ENCODE data around the gene GOLT1B. TPM values are rescaled to one million over a fixed set of nuclear protein-coding genes. Genes with fewer than 3 reads are reported as not detected.

The GOLT1B gene
- total RNA-seq, 2 donors from 2014 or later = 13.9 to 21.0 TPM

DNA sequence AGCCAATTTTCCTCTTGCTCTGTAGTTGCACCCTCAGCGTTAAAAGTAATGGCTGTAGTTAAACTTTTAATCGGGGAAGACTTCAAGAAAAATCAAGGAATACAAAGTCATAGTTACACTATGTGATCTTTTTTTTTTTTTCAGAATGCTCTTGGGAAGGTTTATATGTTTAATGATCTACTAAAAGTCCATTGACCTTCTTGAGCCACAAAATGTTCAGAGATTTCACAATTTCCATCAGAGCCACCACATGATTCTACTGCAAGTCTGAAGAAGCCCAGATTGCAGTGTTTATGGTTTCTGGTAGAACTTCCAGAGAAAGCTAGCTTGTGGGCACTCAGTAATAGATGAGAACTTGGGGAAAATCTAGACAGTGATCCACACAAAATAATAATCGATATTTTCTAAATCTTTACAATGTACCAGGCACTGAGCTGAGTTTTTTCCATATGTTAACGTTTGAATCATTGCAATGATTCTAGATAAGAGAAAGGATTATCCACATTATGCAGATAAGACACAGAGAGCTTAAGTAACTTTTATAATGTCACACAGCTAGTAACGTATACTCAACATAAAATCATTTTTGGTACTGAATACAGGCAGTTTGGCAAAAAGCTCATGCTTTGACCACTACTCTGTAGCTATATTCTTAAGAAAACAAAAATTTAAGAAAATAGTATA lies 64.8 kb downstream of the GOLT1B start:
- Histone ChIP-seq H3K27me3 (replicated peaks; ENCODE audit: insufficient read depth) (no peaks in the 10 kb centered on the region), H3K4me3 (no peak overlapping the region), H3K36me3 (no peaks in the 10 kb centered on the region), H3K27ac (no peak overlapping the region), H3K4me1 (replicated peaks) (no peaks in the 10 kb centered on the region), H3K9me3 (no peaks in the 10 kb centered on the region)
- TF ChIP-seq POLR2A (IDR thresholded peaks at IDR 0.05) (no peak), POLR2AphosphoS5 (IDR thresholded peaks at IDR 0.05) (no peak), CTCF (IDR thresholded peaks at IDR 0.05) (no peak)
- no peak for DNase-seq (ENCODE audit: low spot score)
- 78% methylated on average over 5 of the region's 5 CpGs for WGBS
- intact Hi-C loops (cut with DNase I) = no loop called here

DNA sequence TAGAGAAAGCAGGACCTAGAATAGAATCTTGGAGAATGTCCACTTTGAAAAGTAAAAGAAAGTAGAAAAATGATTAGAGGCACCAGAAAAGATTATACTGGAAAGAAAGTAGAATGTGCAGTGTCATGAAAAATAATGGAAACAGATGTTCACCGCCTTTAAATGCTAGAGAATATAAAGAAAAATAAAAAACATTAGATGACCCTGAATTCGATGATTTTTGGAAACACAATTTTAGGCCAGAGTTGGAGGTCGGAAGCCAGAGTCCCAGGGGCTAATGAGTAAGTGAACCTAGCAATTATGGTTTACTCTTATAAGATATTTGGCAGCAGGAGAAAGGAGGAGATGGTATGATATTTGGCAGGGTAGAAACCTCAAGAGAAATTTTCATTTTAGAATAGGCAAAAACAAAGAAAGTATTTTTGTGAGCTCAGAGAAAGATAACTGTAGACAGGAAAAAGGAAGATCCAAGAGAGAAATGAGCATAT lies 65.4 kb downstream of the GOLT1B start:
- no peak overlapping the region for H3K4me3 ChIP-seq
- no peaks in the 10 kb centered on the region for H3K36me3 ChIP-seq
- H3K27me3 ChIP-seq (replicated peaks; ENCODE audit: insufficient read depth) = no peaks in the 10 kb centered on the region
- intact Hi-C loops (cut with DNase I) = no loop called here
- H3K27ac ChIP-seq = no peak overlapping the region
- no peaks in the 10 kb centered on the region for H3K9me3 ChIP-seq
- WGBS = 92% methylated on average over 3 of the region's 3 CpGs
- DNase-seq (ENCODE audit: low spot score) = no peak
- no peak for TF ChIP-seq POLR2A (IDR thresholded peaks at IDR 0.05)
- TF ChIP-seq POLR2AphosphoS5 (IDR thresholded peaks at IDR 0.05) = no peak
- TF ChIP-seq CTCF (IDR thresholded peaks at IDR 0.05) = no peak
- no peaks in the 10 kb centered on the region for H3K4me1 ChIP-seq (replicated peaks)

Other genes starting within 250 kb of the GOLT1B start
- 1 to 10 TPM; 1.9 to 2.3 TPM for gene SLCO1A2, start 166.9 kb upstream of the GOLT1B start, total RNA-seq
- not detected for gene IAPP, start 128.9 kb upstream of the GOLT1B start, total RNA-seq
- 10 to 100 TPM; 19.0 to 27.5 TPM for gene PYROXD1, start 64.1 kb upstream of the GOLT1B start, total RNA-seq
- 10 to 100 TPM; 19.8 to 23.3 TPM for gene RECQL, start 154 bp upstream of the GOLT1B start, total RNA-seq
- gene SPX, start 24.5 kb downstream of the GOLT1B start, total RNA-seq = under 1 TPM in 1 of 2 donors, not detected in 1; 0.51 TPM
- not detected for gene GYS2, start 103.1 kb downstream of the GOLT1B start, total RNA-seq
- 100 to 1,000 TPM; 249 to 280 TPM for gene LDHB, start 156.1 kb downstream of the GOLT1B start, total RNA-seq

All from prostate gland (tissue), 2 donors.